ENCODE measurements around the gene SRCAP.
A peak's percentile ranks its signal among the peaks of the same experiment; 100 is the strongest.

SRCAP gene

GRCh38 chr16:30778549-30779244, 79.7 kb downstream of the SRCAP start:
- DNase-seq: no peak

GRCh38 chr16:30779596-30779995, 80.6 kb downstream of the SRCAP start:
- no peak for DNase-seq

- DNase-seq: no peak
Observed at GRCh38 chr16:30780021-30780420, 81.0 kb downstream of the SRCAP start.

- no peak for DNase-seq
Observed at GRCh38 chr16:30780549-30780948, 81.6 kb downstream of the SRCAP start.

- DNase-seq: no peak
Observed at GRCh38 chr16:30782486-30783279, 83.7 kb downstream of the SRCAP start.

- no peak for DNase-seq
Observed at GRCh38 chr16:30783280-30784109, 84.5 kb downstream of the SRCAP start.

- no peak for DNase-seq
Observed at GRCh38 chr16:30784215-30784614, 85.2 kb downstream of the SRCAP start.

- DNase-seq: no peak
Observed at GRCh38 chr16:30785126-30786106, 86.4 kb downstream of the SRCAP start.

- DNase-seq: no peak
Observed at GRCh38 chr16:30786115-30786935, 87.4 kb downstream of the SRCAP start.

- peak; percentile 18 for DNase-seq
Observed at GRCh38 chr16:30786936-30787612, 88.1 kb downstream of the SRCAP start, which contains the start of gene ZNF629. ZNF629 (minus strand) TSS chr16:30787205; CDS start chr16:30784482, 2,723 bp downstream.

- DNase-seq: no peak
Observed at GRCh38 chr16:30787613-30788378, 88.8 kb downstream of the SRCAP start.

Data from NCI-H2107 (cell line).